Gastrocnemius medialis (tissue), 4 donors: ENCODE data around the gene NETO2. TPM values are rescaled to one million over a fixed set of nuclear protein-coding genes. Genes with fewer than 3 reads are reported as not detected.

Source experiments
- ATAC-seq, 2 donors: fragments of 150-250 bp; one replicate each; pipeline ENCODE4 v1.9.1; 2016
- DNase-seq, 2 donors: peaks; one replicate each; pipeline ENCODE4 v3.0.0-alpha.2; 2019
- H3K27ac ChIP-seq, 4 donors: fragments of 200-600 bp; sonication (generic); 1 replicate in 1 of 4; 2 replicates in 3 of 4; pipeline ENCODE4 v1.5.1; 2016 to 2018; ENCODE audit warnings: mild to moderate bottlenecking in 2 of 4, moderate library complexity in 1 of 4
- H3K27me3 ChIP-seq, 3 donors: fragments of 200-600 bp; sonication (generic) in 2 of 3; 1 replicate in 1 of 3; 2 replicates in 2 of 3; pipeline versions ENCODE4 v1.5.1 to v1.6.0; 2016 to 2019; ENCODE audit warnings: mild to moderate bottlenecking in 1 of 3, moderate library complexity in 1 of 3
- H3K36me3 ChIP-seq, 2 donors: fragments of 200-600 bp; sonication (generic) in 1 of 2; one replicate each; pipeline ENCODE4 v1.5.1; 2017 to 2018
- H3K4me1 ChIP-seq, 2 donors: fragments of 200-600 bp; sonication (generic) in 1 of 2; one replicate each; pipeline ENCODE4 v1.5.1; 2016 to 2017; ENCODE audit warnings: mild to moderate bottlenecking in 2 of 2
- H3K4me3 ChIP-seq, 4 donors: fragments of 200-600 bp; sonication (generic) in 3 of 4; 1 replicate in 1 of 4; 2 replicates in 3 of 4; pipeline ENCODE4 v1.5.1; 2016 to 2019; ENCODE audit warnings: mild to moderate bottlenecking in 2 of 4
- H3K9me3 ChIP-seq, 3 donors: fragments of 200-600 bp; sonication (generic) in 2 of 3; 1 replicate in 1 of 3; 2 replicates in 2 of 3; pipeline ENCODE4 v1.5.1; 2016 to 2019
- CTCF ChIP-seq, 5 experiments: fragments of 450-650 bp in 3 of 5; fragments of 200-600 bp in 2 of 5; sonication (generic) in 2 of 5; IDR thresholded peaks in 4 of 5; conservative IDR thresholded peaks in 1 of 5; 1 replicate in 4 of 5; 2 replicates in 1 of 5; pipeline ENCODE4 v1.5.1; 2016 to 2019; ENCODE audit warnings: antibody characterized with exemption in 5 of 5, mild to moderate bottlenecking in 3 of 5, moderate library complexity in 3 of 5
- POLR2A ChIP-seq, 2 donors: fragments of 450-650 bp; IDR thresholded peaks; one replicate each; pipeline ENCODE4 v1.6.1; 2017; ENCODE audit warnings: antibody characterized with exemption in 2 of 2, mild to moderate bottlenecking in 2 of 2, moderate library complexity in 2 of 2
- in situ Hi-C, 4 donors: fragments of 200-750 bp; cut with MboI; loops; one replicate each; pipeline versions ENCODE4 v1.15.0 to v1.8.0; 2017; ENCODE audit warnings: low sequenced_read_pairs in 4 of 4
- intact Hi-C: fragments of 100-400 bp; cut with DNase I; formaldehyde crosslinking; loops from one replicate; pipeline ENCODE4 v1.15.1; 2023; ENCODE audit warnings: low total_unique reads
- total RNA-seq, 4 donors: library from RNA; depleted of rRNA; stranded (reverse); fragments of >200 nt; gene quantifications; one replicate each; pipeline versions ENCODE4 v1.1.0 to v1.2.3, GENCODE V29; 2016

NETO2 gene
- total RNA-seq, 4 donors from 2014 or later = 0.31 to 5.9 (median 2.6) TPM

DNA sequence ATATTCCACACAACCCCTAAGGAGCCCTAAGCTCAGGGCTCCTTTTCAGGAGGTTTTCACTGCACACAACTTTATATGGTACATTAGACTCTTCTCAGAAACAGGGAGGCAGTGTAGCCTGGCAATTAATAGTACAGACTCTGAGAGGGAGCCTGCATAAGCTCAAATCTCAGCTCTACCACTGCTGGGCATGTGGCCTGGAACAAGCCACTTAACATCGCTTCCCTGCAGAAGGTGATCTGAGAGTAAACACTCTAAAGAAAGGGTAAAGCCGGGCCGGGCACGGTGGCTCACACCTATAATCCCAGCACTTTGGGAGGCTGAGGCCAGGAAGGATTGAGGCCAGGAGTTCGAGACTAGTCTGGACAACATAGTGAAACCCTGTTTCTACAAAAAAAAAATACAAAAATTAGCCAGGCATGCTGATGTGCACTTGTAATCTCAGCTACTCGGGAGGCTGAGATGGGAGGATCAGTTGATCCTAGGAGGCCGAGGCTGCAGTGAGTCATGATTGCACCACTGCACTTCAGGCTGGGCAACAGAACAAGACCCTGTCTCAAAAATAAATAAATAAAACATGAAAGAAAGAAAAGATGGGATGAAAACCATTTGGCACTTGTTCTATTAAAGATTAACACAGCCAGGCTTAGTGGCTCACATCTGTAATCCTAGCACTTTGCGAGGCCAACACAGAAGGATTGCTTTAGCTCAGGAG is 99.6 kb downstream of the NETO2 start:
- H3K36me3 ChIP-seq = no peaks in the 10 kb centered on the region
- no peak overlapping the region for H3K4me3 ChIP-seq
- ATAC-seq = no peak
- no peak for DNase-seq
- intact Hi-C loops (no loop called here), in situ Hi-C loops (loop anchor here in 2 of 4 donors (5.0 to 10.0 kb wide), 2 partner anchors 1118 to 1121 kb away; no protein-coding TSS in a partner anchor)
- no peaks in the 10 kb centered on the region for H3K4me1 ChIP-seq
- H3K27ac ChIP-seq = no peak overlapping the region
- TF ChIP-seq CTCF (IDR thresholded peaks at IDR 0.05 in 4 of 5, conservative IDR thresholded peaks at IDR 0.05 in 1 of 5) (no peak), POLR2A (IDR thresholded peaks at IDR 0.05) (no peak)
- H3K27me3 ChIP-seq = no peaks in the 10 kb centered on the region
- no peaks in the 10 kb centered on the region for H3K9me3 ChIP-seq

- TF ChIP-seq CTCF (IDR thresholded peaks at IDR 0.05 in 4 of 5, conservative IDR thresholded peaks at IDR 0.05 in 1 of 5) (no peak), POLR2A (IDR thresholded peaks at IDR 0.05) (no peak)
- DNase-seq (no peak), ATAC-seq (no peak)
- Histone ChIP-seq H3K4me1 (no peaks in the 10 kb centered on the region), H3K9me3 (no peaks in the 10 kb centered on the region), H3K4me3 (no peak overlapping the region), H3K27me3 (no peaks in the 10 kb centered on the region), H3K27ac (no peak overlapping the region), H3K36me3 (no peaks in the 10 kb centered on the region)
- intact Hi-C loops (no loop called here), in situ Hi-C loops (loop anchor here in 2 of 4 donors (5.0 to 10.0 kb wide), 2 partner anchors 1119 to 1122 kb away; no protein-coding TSS in a partner anchor)
Observed at GRCh38 chr16:47043200-47043599, 100.5 kb downstream of the NETO2 start.

DNA sequence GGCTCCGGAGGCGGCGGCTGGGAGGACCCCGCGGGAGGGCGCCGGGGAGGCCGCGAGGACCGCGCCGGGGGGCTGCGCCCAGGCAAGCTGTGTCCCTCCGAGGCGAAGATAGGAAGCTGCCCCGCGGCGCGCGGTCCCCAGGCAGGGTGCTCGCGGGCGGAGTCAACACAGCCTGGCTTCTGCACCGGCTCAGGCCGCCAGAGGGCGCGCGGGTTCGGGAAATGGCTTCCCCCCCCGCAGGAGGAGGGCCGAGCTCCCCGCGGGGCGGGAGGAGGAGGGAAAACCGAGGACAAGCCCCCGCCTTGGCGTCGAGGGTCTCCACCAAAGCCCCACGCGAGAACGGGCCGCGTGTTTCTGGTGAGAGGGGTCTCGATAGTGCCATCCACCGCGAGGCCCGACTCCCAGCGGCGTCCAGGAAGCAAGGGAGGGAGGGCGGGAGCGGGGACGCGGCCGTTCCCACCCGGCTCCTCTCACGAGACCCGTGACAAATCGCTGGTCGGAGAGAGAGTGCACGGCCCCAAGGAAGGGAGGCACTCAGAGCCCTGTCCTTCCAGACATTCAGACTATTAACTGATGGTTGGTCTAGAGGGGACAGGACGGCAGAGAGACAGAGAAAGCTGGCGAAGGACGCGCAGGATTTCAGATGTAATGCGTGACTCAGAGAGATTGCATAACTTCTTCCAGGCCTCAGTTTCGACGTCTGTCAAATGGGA is 105.8 kb downstream of the NETO2 start:
- in situ Hi-C loops = loop anchor here in 1 of 4 donors (10.0 kb wide), 1 partner anchor 1127 kb away; no protein-coding TSS in a partner anchor

GRCh38 chr16:47037396-47037745 is 106.4 kb downstream of the NETO2 start:
- H3K27me3 ChIP-seq = no peaks in the 10 kb centered on the region
- H3K4me1 ChIP-seq = no peaks in the 10 kb centered on the region
- peak overlapping the region; percentile 64 to 78 (median 66) for H3K4me3 ChIP-seq
- H3K9me3 ChIP-seq = no peaks in the 10 kb centered on the region
- no peaks in the 10 kb centered on the region for H3K36me3 ChIP-seq
- H3K27ac ChIP-seq = peak overlapping the region in 1 of 4 donors; percentile 19
- DNase-seq (no peak), ATAC-seq (peak; percentile 35 to 55)
- intact Hi-C loops (loop anchor here (5.0 to 10.0 kb wide), 2 partner anchors 105 to 1017 kb away; partner anchors contain the start of gene NETO2), in situ Hi-C loops (loop anchor here in 1 of 4 donors (10.0 kb wide), 1 partner anchor 1127 kb away; no protein-coding TSS in a partner anchor)
- no peak for TF ChIP-seq POLR2A (IDR thresholded peaks at IDR 0.05)
- TF ChIP-seq CTCF (IDR thresholded peaks at IDR 0.05 in 4 of 5, conservative IDR thresholded peaks at IDR 0.05 in 1 of 5) = no peak

More for the DNA sequence above, 105.8 kb downstream of the NETO2 start:
- Histone ChIP-seq H3K27me3 (no peaks in the 10 kb centered on the region), H3K4me3 (peak overlapping the region; percentile 64 to 78 (median 66)), H3K9me3 (no peaks in the 10 kb centered on the region), H3K27ac (peak overlapping the region in 2 of 4 donors; percentile 19 to 46), H3K4me1 (no peaks in the 10 kb centered on the region), H3K36me3 (no peaks in the 10 kb centered on the region)
- intact Hi-C loops = loop anchor here (1.0 to 10.0 kb wide), 3 partner anchors 104 to 1127 kb away; partner anchors contain the start of gene NETO2
- peak; percentile 66 to 91 (median 88) for TF ChIP-seq CTCF (IDR thresholded peaks at IDR 0.05 in 4 of 5, conservative IDR thresholded peaks at IDR 0.05 in 1 of 5)
- TF ChIP-seq POLR2A (IDR thresholded peaks at IDR 0.05) = no peak
- ATAC-seq (peak; percentile 94 to 97), DNase-seq (peak; percentile 56 to 68)
